ENCODE measurements around the gene FRAS1. TPM values are rescaled to one million over a fixed set of nuclear protein-coding genes. Genes with fewer than 3 reads are reported as not detected.

FRAS1 gene
- total RNA-seq, 1 experiment from 2014 or later, result 3.4 TPM

- POLR2A ChIA-PET (ENCODE audit: unreplicated experiment), result no interaction called here
Measured at GRCh38 chr4:78432896-78433295, 375.8 kb downstream of the FRAS1 start.

GRCh38 chr4:78437608-78438088 is 380.5 kb downstream of the FRAS1 start:
- no peak for ATAC-seq

More at GRCh38 chr4:78432896-78433295, 375.8 kb downstream of the FRAS1 start:
- Histone ChIP-seq H3K9ac (ENCODE audit: low read length) (no peak overlapping the region), H4K20me1 (ENCODE audit: low read length) (no peaks in the 10 kb centered on the region), H3K36me3 (ENCODE audit: low read depth, low read length) (no peaks in the 10 kb centered on the region), H3K27ac (ENCODE audit: low read length) (no peak overlapping the region), H3K4me3 (ENCODE audit: low read length) (no peak overlapping the region), H3K9me3 (ENCODE audit: low read length) (no peaks in the 10 kb centered on the region), H3K9me2 (replicated peaks; ENCODE audit: low read length) (no peaks in the 10 kb centered on the region), H3K27me3 (ENCODE audit: low read length) (no peaks in the 10 kb centered on the region), H3K4me1 (ENCODE audit: insufficient read depth, low read length) (no peaks in the 10 kb centered on the region), H3K4me2 (ENCODE audit: low read length) (no peak overlapping the region), H3K79me2 (ENCODE audit: low read length) (no peaks in the 10 kb centered on the region), H3F3A (ENCODE audit: low read length, unreplicated experiment) (no peaks in the 10 kb centered on the region), H2AFZ (ENCODE audit: low read length) (no peak overlapping the region)
- ATAC-seq (peak; percentile 60), DNase-seq (no peak)
- TF ChIP-seq EZH2phosphoT487 (IDR thresholded peaks at IDR 0.05; ENCODE audit: borderline replicate concordance, low read length), result no peak
- CTCF ChIA-PET, result no interaction called here
- no TSS peak for BruUV-seq (replicated peaks)
- intact Hi-C loops (cut with micrococcal nuclease), result no loop called here

DNA sequence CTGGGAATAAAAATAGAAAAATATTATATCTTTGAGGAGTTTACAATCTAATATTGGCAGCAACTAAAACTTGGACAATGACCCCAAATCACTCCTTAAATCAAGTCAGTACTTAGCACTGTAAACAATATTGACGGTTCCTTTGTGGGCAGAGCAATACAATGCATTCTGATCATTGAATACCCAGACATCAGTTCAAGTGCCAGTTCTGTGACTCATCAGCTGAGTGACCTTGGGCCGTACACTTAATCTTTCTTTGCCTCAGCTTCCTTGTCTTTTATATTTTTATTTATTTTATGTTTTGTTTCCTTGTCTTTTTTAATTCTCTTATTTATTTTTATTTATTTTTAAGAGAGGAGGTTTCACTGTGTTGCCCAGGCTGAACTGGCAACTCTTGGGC is 382.2 kb downstream of the FRAS1 start:
- Histone ChIP-seq H3K27me3 (ENCODE audit: low read length) (no peaks in the 10 kb centered on the region), H3K27ac (ENCODE audit: low read length) (no peak overlapping the region), H3K9ac (ENCODE audit: low read length) (no peak overlapping the region), H3K36me3 (ENCODE audit: low read depth, low read length) (no peaks in the 10 kb centered on the region), H3K9me2 (replicated peaks; ENCODE audit: low read length) (no peaks in the 10 kb centered on the region), H3F3A (ENCODE audit: low read length, unreplicated experiment) (no peaks in the 10 kb centered on the region), H3K4me2 (ENCODE audit: low read length) (no peak overlapping the region), H4K20me1 (ENCODE audit: low read length) (no peaks in the 10 kb centered on the region), H3K79me2 (ENCODE audit: low read length) (no peaks in the 10 kb centered on the region), H3K4me1 (ENCODE audit: insufficient read depth, low read length) (no peaks in the 10 kb centered on the region), H3K4me3 (ENCODE audit: low read length) (no peak overlapping the region), H3K9me3 (ENCODE audit: low read length) (no peaks in the 10 kb centered on the region), H2AFZ (ENCODE audit: low read length) (no peak overlapping the region)
- DNase-seq (no peak), ATAC-seq (no peak)
- no peak for TF ChIP-seq EZH2phosphoT487 (IDR thresholded peaks at IDR 0.05; ENCODE audit: borderline replicate concordance, low read length)
- no peak for TF ChIP-seq EZH2 (IDR thresholded peaks at IDR 0.05; ENCODE audit: low read length, unreplicated experiment)
- TF ChIP-seq, protein P1, sequence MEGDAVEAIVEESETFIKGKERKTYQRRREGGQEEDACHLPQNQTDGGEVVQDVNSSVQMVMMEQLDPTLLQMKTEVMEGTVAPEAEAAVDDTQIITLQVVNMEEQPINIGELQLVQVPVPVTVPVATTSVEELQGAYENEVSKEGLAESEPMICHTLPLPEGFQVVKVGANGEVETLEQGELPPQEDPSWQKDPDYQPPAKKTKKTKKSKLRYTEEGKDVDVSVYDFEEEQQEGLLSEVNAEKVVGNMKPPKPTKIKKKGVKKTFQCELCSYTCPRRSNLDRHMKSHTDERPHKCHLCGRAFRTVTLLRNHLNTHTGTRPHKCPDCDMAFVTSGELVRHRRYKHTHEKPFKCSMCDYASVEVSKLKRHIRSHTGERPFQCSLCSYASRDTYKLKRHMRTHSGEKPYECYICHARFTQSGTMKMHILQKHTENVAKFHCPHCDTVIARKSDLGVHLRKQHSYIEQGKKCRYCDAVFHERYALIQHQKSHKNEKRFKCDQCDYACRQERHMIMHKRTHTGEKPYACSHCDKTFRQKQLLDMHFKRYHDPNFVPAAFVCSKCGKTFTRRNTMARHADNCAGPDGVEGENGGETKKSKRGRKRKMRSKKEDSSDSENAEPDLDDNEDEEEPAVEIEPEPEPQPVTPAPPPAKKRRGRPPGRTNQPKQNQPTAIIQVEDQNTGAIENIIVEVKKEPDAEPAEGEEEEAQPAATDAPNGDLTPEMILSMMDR (conservative IDR thresholded peaks at IDR 0.05; ENCODE audit: low read depth, low read length), result no peak
- no TSS peak for BruUV-seq (replicated peaks)
- intact Hi-C loops (cut with micrococcal nuclease), result no loop called here
- ChIA-PET CTCF (no interaction called here), POLR2A (ENCODE audit: unreplicated experiment) (interaction anchor here (0.6 kb wide), 1 partner anchor 13 kb away, joined by 9 read pairs; no protein-coding TSS in a partner anchor)

More at GRCh38 chr4:78437608-78438088, 380.5 kb downstream of the FRAS1 start:
- no peaks in the 10 kb centered on the region for H3K9me3 ChIP-seq (ENCODE audit: low read length)
- H3K79me2 ChIP-seq (ENCODE audit: low read length), result no peaks in the 10 kb centered on the region
- DNase-seq, result no peak
- H3F3A ChIP-seq (ENCODE audit: low read length, unreplicated experiment), result no peaks in the 10 kb centered on the region
- H3K36me3 ChIP-seq (ENCODE audit: low read depth, low read length), result no peaks in the 10 kb centered on the region
- no peaks in the 10 kb centered on the region for H4K20me1 ChIP-seq (ENCODE audit: low read length)
- ChIA-PET POLR2A (ENCODE audit: unreplicated experiment) (no interaction called here), CTCF (no interaction called here)
- no peaks in the 10 kb centered on the region for H3K27me3 ChIP-seq (ENCODE audit: low read length)
- no peak overlapping the region for H3K4me2 ChIP-seq (ENCODE audit: low read length)
- TF ChIP-seq EZH2phosphoT487 (IDR thresholded peaks at IDR 0.05; ENCODE audit: borderline replicate concordance, low read length) (no peak), EZH2 (IDR thresholded peaks at IDR 0.05; ENCODE audit: low read length, unreplicated experiment) (no peak)
- TF ChIP-seq, protein P1 (conservative IDR thresholded peaks at IDR 0.05; ENCODE audit: low read depth, low read length), result no peak
- no peak overlapping the region for H3K9ac ChIP-seq (ENCODE audit: low read length)
- BruUV-seq (replicated peaks), result no TSS peak
- H3K4me3 ChIP-seq (ENCODE audit: low read length), result no peak overlapping the region
- H2AFZ ChIP-seq (ENCODE audit: low read length), result no peak overlapping the region
- H3K9me2 ChIP-seq (replicated peaks; ENCODE audit: low read length), result no peaks in the 10 kb centered on the region
- H3K27ac ChIP-seq (ENCODE audit: low read length), result no peak overlapping the region
- intact Hi-C loops (cut with micrococcal nuclease), result no loop called here
- no peaks in the 10 kb centered on the region for H3K4me1 ChIP-seq (ENCODE audit: insufficient read depth, low read length)

All from PC-3 (cell line).